GM13977 (cell line): ENCODE measurements around the gene MAGEB2.
"Not testable (repeated sequence)": the region's sequence is repeated elsewhere in the genome, so short reads cannot be mapped to it uniquely, and the experiment has no call there.

Experiments used
- DNase-seq: peaks from one replicate; pipeline ENCODE4 v3.0.0; 2012; ENCODE audit warnings: low spot score
- in situ Hi-C: fragments of 300-500 bp; cut with MboI; formaldehyde crosslinking; loops from one replicate; pipeline ENCODE4 v1.12.0; 2022; ENCODE audit warnings: low sequenced_read_pairs, low pct_unique_long_range_greater_than_20kb, mixed read lengths, inconsistent platforms; ENCODE audit not compliant: unreplicated experiment
- TF ChIP-seq, protein P1 (sequence below): IDR thresholded peaks from 2 replicates; pipeline ENCODE4 v1.5.1; 2012; ENCODE audit warnings: mild to moderate bottlenecking, control low read depth; ENCODE audit not compliant: insufficient read depth; ENCODE audit errors: extremely low read depth, missing control alignments

Gene MAGEB2, protein sequence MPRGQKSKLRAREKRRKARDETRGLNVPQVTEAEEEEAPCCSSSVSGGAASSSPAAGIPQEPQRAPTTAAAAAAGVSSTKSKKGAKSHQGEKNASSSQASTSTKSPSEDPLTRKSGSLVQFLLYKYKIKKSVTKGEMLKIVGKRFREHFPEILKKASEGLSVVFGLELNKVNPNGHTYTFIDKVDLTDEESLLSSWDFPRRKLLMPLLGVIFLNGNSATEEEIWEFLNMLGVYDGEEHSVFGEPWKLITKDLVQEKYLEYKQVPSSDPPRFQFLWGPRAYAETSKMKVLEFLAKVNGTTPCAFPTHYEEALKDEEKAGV

DNA sequence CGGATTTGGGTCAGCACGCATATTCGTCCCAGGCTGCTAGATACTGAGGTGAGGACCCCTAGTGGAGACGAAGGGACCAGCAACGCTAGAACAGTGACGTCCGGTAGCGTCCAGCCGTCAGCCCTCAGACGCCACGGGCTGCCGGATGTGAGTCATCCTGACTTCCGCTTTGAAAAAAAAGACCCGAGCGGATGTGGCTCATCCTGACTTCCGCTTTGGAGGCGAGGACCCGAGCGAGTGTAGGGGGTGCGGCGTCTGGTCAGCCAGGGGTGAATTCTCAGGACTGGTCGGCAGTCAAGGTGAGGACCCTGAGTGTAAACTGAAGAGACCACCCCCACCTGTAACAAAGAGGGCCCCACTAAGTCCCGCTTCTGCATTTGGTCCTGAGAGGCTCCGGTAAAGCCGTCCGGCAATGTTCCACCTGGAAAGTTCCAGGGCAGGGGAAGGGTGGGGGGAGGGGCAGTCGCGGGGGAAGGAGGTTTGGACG lies at the start of gene MAGEB2:
MAGEB2 (plus strand) TSS at position 207 of the 487 bp plus-strand sequence. CDS start 3,018 bp downstream, outside the sequence.
- in situ Hi-C loops, result no loop called here
- TF ChIP-seq, protein P1, sequence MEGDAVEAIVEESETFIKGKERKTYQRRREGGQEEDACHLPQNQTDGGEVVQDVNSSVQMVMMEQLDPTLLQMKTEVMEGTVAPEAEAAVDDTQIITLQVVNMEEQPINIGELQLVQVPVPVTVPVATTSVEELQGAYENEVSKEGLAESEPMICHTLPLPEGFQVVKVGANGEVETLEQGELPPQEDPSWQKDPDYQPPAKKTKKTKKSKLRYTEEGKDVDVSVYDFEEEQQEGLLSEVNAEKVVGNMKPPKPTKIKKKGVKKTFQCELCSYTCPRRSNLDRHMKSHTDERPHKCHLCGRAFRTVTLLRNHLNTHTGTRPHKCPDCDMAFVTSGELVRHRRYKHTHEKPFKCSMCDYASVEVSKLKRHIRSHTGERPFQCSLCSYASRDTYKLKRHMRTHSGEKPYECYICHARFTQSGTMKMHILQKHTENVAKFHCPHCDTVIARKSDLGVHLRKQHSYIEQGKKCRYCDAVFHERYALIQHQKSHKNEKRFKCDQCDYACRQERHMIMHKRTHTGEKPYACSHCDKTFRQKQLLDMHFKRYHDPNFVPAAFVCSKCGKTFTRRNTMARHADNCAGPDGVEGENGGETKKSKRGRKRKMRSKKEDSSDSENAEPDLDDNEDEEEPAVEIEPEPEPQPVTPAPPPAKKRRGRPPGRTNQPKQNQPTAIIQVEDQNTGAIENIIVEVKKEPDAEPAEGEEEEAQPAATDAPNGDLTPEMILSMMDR, result no peak
- DNase-seq, result no peak

DNA sequence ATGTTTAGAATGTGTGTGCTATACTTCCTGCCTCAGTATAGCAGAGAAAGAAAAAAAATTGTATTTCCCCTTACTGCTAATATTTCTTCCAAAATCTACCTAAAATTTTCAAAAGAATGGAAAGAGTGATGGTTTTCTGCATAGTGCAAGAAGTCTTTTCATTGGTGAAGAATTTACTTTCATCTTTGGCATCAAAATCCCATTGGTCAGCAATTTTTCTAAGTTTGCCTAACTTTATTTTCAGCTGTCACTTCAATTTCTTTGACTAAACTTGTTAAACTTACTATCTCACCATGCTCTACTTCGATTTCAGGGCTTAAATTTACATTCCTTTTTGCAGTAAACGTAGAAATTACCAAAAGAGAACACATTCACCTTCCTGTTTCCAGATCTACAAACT lies 44.5 kb upstream of the MAGEB2 start:
- in situ Hi-C loops, result no loop called here
- TF ChIP-seq, protein P1, result no peak
- no peak for DNase-seq

DNA sequence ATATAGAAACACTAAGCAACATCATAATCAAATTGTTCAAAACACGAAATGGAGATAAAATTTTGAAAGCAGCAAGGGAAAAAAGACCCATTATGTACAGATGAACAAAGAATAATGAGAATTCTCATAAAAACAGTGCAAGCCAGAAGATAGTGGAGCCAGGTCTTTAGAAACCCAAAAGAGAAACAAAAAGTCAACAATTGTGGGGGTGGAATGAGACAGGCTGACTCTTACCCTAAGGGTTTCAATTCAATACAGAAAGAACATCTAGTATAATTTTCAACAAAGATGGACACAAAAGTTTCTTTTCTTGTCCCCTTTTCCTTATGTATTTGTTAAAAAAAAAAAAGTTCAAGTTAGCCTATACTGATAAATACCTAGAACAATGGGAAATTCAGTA lies 34.0 kb upstream of the MAGEB2 start:
- DNase-seq, result peak; percentile 14
- TF ChIP-seq, protein P1, result no peak
- in situ Hi-C loops, result no loop called here

DNA sequence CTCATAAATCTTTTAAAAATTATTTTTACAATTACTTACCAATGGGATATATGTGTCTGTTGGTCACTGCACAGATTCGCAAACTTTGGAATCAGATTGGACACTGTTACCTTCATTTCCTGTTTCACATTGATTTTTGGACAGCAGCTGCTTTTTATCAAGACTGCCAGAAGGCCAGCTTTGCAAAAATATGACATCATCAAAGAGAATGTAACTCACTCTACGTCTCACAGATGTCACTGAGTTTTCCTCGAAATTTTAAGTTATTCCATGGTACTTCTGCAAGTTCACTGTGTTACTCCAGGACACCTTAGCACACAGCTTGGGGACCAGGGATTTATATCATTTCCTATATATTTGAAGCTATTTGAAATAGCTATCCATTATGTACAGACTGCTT lies 31.8 kb upstream of the MAGEB2 start:
- no peak for DNase-seq
- in situ Hi-C loops, result no loop called here
- TF ChIP-seq, protein P1, result no peak

DNA sequence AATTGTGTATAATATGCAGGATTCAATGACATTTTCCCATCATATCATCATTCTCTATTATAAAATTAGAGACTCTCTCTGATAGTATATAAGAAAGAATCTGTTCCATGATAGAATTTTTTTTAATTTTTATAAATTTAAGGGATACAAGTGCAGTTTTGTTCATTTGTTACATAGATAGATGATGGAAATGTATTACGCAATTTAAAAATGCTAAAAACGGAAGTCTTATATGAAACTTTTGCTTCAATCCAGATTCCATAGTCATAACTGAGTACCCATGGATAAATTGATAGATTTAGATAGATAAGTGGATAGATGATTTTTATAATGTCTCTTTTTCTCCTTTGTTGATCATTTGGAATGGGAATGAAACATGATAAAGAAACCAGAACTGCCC lies 24.9 kb upstream of the MAGEB2 start:
- in situ Hi-C loops, result no loop called here
- no peak for DNase-seq
- TF ChIP-seq, protein P1, result no peak

DNA sequence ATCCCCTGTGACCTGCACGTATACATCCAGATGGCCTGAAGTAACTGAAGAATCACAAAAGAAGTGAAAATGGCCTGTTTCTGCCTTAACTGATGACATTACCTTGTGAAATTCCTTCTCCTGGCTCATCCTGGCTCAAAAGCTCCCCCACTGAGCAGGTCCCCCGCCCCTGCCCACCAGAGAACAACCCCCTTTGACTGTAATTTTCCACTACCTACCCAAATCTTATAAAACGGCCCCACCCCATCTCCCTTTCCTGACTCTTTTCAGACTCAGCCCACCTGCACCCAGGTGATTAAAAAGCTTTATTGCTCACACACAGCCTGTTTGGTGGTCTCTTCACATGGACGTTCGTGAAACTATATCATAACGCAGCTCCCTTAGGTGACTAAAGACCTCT lies 21.5 kb upstream of the MAGEB2 start:
- in situ Hi-C loops, DNase-seq: not testable (repeated sequence)

DNA sequence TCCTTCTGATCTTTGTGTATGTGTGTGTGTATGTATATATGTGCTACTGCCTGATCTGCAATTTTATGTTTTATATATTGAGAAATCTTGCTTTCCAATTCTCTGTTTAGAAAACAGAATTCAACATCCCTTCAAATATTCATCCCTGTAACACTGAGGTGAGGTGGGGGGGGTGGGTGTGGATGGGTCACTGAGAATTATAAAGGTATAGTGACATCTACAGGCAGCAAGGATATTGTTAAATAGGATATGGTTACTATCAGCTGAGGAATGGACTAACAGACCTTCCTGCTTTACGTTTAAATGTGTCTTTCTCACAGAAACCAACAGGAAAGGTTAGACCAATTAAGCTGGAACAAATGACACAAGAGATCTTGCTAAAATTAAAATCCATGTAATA lies 19.0 kb upstream of the MAGEB2 start:
- TF ChIP-seq, protein P1, result peak; percentile 28
- in situ Hi-C loops, result no loop called here
- DNase-seq, result no peak
